BJ (cell line): ENCODE measurements around the gene CAV2. TPM values are rescaled to one million over a fixed set of nuclear protein-coding genes. Genes with fewer than 3 reads are reported as not detected.
A peak's percentile ranks its signal among the peaks of the same experiment; 100 is the strongest.

Experiments used
- CTCF ChIA-PET: fragments of 350-600 bp; formaldehyde crosslinking; extraction: SDS; loops from one replicate; lab custom pipeline; 2021; ENCODE audit warnings: antibody characterized with exemption, inconsistent platforms; lab: Yijun Ruan, JAX
- POLR2A ChIA-PET: fragments of 300-600 bp; sonication (Branson Sonifier 250); formaldehyde crosslinking; extraction: SDS; loops from one replicate; lab custom pipeline; 2021; ENCODE audit warnings: antibody characterized with exemption; lab: Charles Lee
- DNase-seq: peaks from one replicate; pipeline ENCODE4 v3.0.0-alpha.2; 2011; ENCODE audit warnings: low read depth
- H3K27me3 ChIP-seq: 2 replicates; pipeline ENCODE4 v1.6.0; 2011; ENCODE audit warnings: low read length; ENCODE audit not compliant: control insufficient read depth, insufficient read depth
- H3K36me3 ChIP-seq: 2 replicates; pipeline ENCODE4 v1.5.1; 2011; ENCODE audit warnings: low read length; ENCODE audit not compliant: control insufficient read depth, insufficient read depth
- H3K4me3 ChIP-seq: 2 replicates; pipeline ENCODE4 v1.5.1; 2011; ENCODE audit warnings: low read depth, mild to moderate bottlenecking, control low read depth, low read length
- polyA plus RNA-seq: library from polyadenylated mRNA; depleted of rRNA; stranded (reverse); fragments of >200 nt; gene quantifications from 2 replicates; pipeline ENCODE4 v1.2.3, GENCODE V29; 2011
- TF ChIP-seq, protein P1 (sequence below): IDR thresholded peaks from 2 replicates; pipeline ENCODE4 v1.5.1; 2011; ENCODE audit warnings: low read depth, mild to moderate bottlenecking, control low read depth, inconsistent platforms, low read length, moderate library complexity; ENCODE audit not compliant: insufficient read depth

The CAV2 gene
- polyA plus RNA-seq, 1 experiment, result 245 TPM

DNA sequence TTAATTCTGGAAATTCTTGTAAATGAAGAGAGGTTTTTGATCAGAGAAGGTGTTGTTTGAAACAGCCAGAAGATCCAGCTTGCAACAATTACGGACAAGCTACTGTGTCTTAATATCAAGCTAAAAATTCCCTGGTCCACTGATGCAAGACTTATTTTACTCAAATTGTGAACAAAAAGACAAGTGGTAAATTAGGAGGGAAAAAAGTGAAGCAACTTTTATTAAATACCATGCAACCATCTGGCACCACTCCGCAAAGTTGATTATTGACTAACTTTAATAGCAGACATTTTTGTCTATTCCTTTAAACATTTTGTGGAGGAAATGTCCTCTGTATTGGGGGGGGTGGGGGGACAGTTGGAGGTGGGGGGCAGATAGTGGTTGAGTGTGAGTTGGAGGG, 5.1 kb upstream of the CAV2 start:
- DNase-seq, result no peak
- Histone ChIP-seq H3K36me3 (no peaks in the 10 kb centered on the region), H3K4me3 (no peak overlapping the region), H3K27me3 (no peaks in the 10 kb centered on the region)
- TF ChIP-seq, protein P1, sequence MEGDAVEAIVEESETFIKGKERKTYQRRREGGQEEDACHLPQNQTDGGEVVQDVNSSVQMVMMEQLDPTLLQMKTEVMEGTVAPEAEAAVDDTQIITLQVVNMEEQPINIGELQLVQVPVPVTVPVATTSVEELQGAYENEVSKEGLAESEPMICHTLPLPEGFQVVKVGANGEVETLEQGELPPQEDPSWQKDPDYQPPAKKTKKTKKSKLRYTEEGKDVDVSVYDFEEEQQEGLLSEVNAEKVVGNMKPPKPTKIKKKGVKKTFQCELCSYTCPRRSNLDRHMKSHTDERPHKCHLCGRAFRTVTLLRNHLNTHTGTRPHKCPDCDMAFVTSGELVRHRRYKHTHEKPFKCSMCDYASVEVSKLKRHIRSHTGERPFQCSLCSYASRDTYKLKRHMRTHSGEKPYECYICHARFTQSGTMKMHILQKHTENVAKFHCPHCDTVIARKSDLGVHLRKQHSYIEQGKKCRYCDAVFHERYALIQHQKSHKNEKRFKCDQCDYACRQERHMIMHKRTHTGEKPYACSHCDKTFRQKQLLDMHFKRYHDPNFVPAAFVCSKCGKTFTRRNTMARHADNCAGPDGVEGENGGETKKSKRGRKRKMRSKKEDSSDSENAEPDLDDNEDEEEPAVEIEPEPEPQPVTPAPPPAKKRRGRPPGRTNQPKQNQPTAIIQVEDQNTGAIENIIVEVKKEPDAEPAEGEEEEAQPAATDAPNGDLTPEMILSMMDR, result no peak
- CTCF ChIA-PET, result interaction anchor here (0.7 to 3.0 kb wide), 3 partner anchors 32 to 97 kb away, joined by 3 to 13 read pairs (median 4); no protein-coding TSS in a partner anchor
- POLR2A ChIA-PET, result no interaction called here

DNA sequence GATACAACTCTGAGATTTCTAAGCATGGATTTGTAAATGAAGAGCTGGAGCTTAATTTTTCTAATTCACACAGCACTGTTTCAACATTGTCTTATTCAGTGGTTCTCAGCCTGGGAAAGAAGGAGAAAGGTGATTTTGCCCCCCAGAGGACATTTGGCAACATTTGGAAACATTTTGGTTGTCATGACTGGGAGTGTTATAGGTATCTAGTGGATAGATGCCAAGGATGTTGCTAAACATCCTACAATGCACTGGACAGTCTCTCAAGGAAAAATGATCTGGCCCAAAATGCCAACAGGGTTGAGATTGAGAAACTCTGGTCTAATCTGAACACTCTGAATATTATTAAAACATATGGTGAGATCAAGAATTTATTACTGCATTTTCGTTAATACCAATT, 3.8 kb upstream of the CAV2 start:
- Histone ChIP-seq H3K4me3 (no peak overlapping the region), H3K36me3 (no peaks in the 10 kb centered on the region), H3K27me3 (no peaks in the 10 kb centered on the region)
- TF ChIP-seq, protein P1, result no peak
- ChIA-PET CTCF (interaction anchor here (0.8 to 3.0 kb wide), 3 partner anchors 12 to 52 kb away, joined by 3 to 13 read pairs (median 4); no protein-coding TSS in a partner anchor), POLR2A (no interaction called here)
- DNase-seq, result no peak

DNA sequence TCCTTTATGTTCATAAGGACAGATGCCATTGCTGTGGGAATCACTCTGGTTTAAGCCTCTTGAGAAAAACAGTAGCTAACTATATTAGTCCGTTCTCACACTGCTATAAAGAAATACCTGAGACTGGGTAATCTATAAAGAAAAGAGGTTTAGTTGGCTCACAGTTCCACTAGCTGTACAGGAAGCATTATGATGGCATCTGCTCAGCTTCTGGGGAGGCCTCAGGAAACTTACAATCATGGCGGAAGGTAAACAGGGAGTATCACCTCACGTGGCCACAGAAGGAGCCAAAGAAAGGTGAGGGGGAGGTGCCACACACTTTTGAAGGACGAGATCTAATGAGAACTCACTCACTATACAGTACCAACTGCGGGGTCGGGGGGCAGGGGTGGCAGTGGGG, 2.9 kb upstream of the CAV2 start:
- TF ChIP-seq, protein P1, result no peak
- H3K27me3 ChIP-seq, result no peaks in the 10 kb centered on the region
- no peak overlapping the region for H3K4me3 ChIP-seq
- POLR2A ChIA-PET, result no interaction called here
- DNase-seq, result no peak
- no peaks in the 10 kb centered on the region for H3K36me3 ChIP-seq
- CTCF ChIA-PET, result interaction anchor here (3.0 kb wide), 1 partner anchor 29 kb away, joined by 13 read pairs; no protein-coding TSS in a partner anchor

DNA sequence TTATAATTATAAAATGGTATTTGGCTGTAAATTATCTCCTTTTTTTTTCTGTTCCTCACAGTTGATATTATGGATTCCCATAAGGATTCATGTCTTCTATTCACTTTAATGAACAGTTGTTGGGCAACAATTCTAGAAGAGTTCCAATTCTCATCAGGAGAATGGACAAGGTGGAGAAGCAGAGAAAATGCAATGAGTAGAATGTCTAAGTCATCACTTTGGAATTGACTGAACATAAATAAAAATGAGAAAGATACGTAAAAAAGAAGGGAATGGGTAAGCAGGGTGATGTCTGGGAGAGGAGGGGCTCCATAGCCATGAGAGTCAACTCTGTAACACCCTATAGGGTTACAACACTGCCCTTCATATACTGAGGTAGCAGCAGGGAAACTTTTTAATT, 1.8 kb upstream of the CAV2 start:
- POLR2A ChIA-PET, result no interaction called here
- no peak for DNase-seq
- Histone ChIP-seq H3K27me3 (no peaks in the 10 kb centered on the region), H3K4me3 (no peak overlapping the region), H3K36me3 (no peaks in the 10 kb centered on the region)
- CTCF ChIA-PET, result interaction anchor here (0.7 kb wide), 1 partner anchor 648 kb away, joined by 3 read pairs; no protein-coding TSS in a partner anchor
- TF ChIP-seq, protein P1, result no peak

DNA sequence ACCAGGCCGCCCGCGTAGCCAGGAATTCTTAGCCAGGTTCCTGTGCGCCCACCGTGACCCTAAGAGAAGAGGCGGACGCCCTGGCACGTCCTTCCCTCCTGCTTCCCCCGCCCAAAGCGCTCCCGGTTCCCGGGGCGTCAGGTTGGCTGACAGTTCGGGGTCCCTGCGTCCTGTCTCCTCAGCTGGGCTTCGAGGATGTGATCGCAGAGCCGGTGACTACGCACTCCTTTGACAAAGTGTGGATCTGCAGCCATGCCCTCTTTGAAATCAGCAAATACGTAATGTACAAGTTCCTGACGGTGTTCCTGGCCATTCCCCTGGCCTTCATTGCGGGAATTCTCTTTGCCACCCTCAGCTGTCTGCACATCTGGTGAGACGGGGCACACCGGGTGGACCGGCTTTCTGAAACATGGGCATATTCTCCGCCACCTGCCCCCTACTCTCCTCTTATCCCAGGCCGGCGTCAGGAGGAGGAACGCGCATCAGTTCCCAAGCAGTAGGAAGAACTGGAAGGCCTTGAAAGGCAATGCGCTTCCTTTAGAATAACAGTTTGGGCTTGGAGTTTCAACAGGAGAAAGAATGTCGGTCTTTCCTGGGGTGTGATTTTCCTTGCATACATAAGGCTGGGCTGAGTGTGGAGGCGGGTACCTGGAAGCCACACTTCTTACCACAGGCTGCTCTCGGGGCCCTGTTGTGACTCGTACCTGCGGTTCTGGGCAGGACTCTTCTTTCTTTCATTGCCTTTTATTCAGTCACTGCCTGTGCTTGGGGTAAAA, 728 bp downstream of the CAV2 start:
- H3K4me3 ChIP-seq, result peak overlapping the region; percentile 89
- TF ChIP-seq, protein P1, result no peak
- CTCF ChIA-PET, result interaction anchor here (0.8 to 2.4 kb wide), 4 partner anchors 26 to 291 kb away, joined by 3 to 7 read pairs (median 4); no protein-coding TSS in a partner anchor
- H3K27me3 ChIP-seq, result no peaks in the 10 kb centered on the region
- H3K36me3 ChIP-seq, result no peaks in the 10 kb centered on the region
- POLR2A ChIA-PET, result interaction anchor here (1.2 kb wide), 1 partner anchor 26 kb away, joined by 3 read pairs; no protein-coding TSS in a partner anchor
- DNase-seq, result no peak
